Measurements from ENCODE around the gene DEDD. TPM values are rescaled to one million over a fixed set of nuclear protein-coding genes. Genes with fewer than 3 reads are reported as not detected.
A peak's percentile ranks its signal among the peaks of the same experiment; 100 is the strongest.
"Not testable (repeated sequence)": the region's sequence is repeated elsewhere in the genome, so short reads cannot be mapped to it uniquely, and the experiment has no call there.

DEDD gene
- total RNA-seq, 1 donor from 2014 or later = 18.7 TPM

DNA sequence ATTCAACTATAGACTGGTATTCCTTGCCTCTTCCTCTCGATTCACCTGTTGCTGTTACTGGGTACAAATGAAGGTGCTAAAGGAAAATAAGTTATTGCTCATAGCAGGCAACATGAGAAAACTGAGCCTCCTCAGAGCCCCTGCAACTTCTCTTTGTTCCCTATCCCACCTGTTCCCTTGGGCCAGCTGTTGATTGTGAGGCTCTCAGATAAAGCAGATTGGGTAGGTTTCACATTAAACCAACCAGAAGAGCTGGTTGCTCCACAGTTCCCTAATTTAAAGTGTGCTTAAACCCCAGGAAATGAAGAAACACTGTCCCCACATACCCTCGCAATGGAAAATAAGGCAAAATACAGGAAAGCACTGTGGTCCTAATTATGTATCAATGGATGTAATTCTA is 4.8 kb downstream of the DEDD start:
- no peak for DNase-seq

GRCh38 chr1:161122967-161123366 is 9.5 kb downstream of the DEDD start:
- DNase-seq = no peak

- DNase-seq = no peak
Observed at GRCh38 chr1:161121834-161122233, 10.6 kb downstream of the DEDD start.

GRCh38 chr1:161121042-161121650 is 11.3 kb downstream of the DEDD start:
- DNase-seq = no peak

GRCh38 chr1:161119092-161119903 is 13.2 kb downstream of the DEDD start:
- DNase-seq = peak; percentile 42

- peak; percentile 85 for DNase-seq
Observed at GRCh38 chr1:161117759-161118581, 14.5 kb downstream of the DEDD start, which contains the start of the genes NIT1 and PFDN2. Gene NIT1 (plus strand): TSS chr1:161118105. CDS start chr1:161118177, 72 bp downstream. Gene PFDN2 (minus strand): TSS chr1:161118037. CDS start chr1:161118026, 11 bp downstream.

- DNase-seq = not testable (repeated sequence)
Observed at GRCh38 chr1:161115961-161116360, 16.5 kb downstream of the DEDD start.

DNA sequence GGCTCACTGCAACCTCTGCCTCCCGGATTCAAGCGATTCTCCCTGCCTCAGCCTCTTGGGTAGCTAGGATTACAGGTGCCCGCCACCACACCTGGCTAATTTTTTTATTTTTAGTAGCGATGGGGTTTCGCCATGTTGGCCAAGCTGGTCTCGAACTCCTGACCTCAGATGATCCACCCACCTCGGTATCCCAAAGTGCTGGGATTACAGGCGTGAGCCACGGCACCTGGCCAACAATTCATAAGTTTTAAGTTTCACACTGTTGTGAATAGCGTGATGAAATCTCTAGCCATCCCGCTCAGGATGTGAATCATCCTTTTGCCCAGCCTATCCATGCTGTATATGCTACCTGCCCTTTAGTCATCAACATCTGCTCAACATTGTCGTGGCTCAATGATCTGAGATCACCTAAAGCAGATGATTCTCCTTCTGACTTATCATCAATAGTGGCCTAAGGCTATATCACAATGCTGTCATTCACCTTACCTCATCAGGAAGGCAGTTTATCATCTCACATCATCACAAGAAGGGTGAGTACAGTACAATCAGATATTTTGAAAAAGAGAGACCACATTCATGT is 17.2 kb downstream of the DEDD start:
- DNase-seq = no peak

DNA sequence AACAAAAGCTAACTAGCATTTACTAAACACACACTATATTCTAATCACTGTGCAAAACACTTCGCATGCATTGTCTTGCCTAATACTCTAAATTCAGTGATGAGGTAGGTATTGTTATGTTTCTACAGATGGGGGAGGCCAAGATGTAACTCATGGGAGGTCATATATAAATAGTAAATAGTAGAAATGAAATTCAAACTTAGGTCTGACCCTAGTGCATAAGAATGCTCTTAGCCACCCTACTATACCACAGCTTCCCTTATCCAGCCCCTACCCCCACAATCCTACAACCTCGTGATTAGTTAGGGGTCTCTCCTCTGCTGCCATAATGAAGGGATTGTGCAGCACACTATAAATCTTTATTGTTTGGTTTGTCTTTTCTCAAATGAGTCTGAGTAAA is 17.9 kb downstream of the DEDD start:
- DNase-seq = no peak

- no peak for DNase-seq
Observed at GRCh38 chr1:161113915-161114314, 18.6 kb downstream of the DEDD start.

DNA sequence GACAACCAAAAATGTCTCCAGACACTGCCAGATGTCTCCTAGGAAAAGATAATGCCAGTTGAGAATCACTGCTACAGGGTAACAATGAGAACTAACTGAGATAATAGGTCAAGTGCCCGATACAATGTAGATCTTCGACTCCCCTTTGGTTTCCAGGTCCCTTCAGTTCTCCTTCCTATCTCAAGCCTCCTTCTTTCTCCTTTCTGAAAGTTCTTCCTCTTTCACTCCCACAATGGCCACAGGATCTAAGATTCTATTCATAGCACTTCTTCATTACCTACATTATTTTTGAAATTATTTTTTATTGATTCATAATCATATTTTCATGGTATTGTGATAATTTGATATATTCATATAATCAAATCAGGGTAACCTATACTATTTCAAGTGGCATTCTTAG is 20.9 kb downstream of the DEDD start:
- no peak for DNase-seq

GRCh38 chr1:161111117-161111516 is 21.4 kb downstream of the DEDD start:
- no peak for DNase-seq

GRCh38 chr1:161106431-161106830 is 26.0 kb downstream of the DEDD start:
- no peak for DNase-seq

DNA sequence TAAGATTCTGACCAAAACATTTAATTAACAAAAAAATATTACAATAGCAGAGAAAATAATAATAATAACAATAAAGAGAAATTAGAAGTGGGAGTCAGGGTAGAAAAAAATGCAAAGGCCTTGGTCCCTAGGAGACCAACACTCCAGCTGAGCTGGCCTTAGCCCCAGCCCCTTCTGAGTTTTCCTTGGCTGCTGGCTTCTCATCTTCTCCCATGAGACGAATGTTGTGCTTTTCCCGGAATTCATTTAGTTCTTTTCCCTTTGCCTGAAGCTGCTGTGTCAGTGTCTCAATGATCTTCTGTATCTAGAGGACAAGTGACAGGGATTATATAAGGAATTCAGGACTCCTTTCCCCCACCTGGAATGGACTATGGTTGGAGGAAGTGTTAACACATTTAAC is 31.9 kb downstream of the DEDD start:
- DNase-seq = no peak

- no peak for DNase-seq
Observed at GRCh38 chr1:161099090-161099802, 33.2 kb downstream of the DEDD start.

DNA sequence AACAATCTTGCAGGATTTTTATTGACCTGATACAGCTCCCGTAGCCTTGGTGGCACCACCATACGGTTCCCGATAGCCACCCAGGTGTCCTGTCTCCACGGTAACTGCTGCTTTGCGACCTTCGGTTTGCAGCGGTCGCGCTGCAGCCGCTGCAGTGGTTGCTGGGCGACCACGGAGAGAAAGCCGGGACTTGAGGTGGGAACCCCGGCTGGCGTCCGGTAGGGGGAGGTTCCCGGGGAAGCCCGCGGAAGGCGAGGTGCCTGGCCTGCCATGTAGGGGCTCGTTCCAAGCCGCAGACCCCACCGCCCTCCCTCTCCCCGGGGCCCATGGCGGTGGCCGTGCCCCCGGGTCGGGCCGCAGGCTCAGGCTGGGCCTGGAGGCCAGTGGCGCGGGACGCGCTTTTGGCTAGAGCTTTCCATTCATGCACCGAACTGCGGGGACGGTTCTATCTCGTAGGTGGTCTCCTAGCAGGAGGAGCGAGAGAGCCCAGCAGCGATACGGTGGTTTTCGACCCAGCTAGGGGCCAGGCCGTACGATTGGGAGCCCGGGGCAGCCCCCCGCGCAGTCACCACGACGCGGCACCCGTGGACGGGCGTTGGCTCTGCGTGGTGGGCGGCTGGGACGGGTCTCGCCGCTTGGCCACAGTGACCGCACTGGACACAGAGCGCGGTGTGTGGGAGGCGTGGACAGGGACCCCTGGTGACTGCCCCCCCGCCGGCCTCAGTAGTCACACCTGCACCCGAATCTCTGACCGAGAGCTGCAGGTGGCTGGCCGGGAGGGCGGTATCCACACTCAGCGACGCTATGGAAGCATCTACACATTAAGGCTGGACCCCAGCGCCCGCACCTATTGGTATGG is 34.0 kb downstream of the DEDD start, which contains the start of gene KLHDC9:
KLHDC9 (plus strand) TSS at position 152 of the 859 bp plus-strand sequence; CDS start at position 327, 175 bp downstream.
- peak; percentile 16 for DNase-seq

- peak; percentile 43 for DNase-seq
Observed at GRCh38 chr1:161096530-161096929, 35.9 kb downstream of the DEDD start.

DNA sequence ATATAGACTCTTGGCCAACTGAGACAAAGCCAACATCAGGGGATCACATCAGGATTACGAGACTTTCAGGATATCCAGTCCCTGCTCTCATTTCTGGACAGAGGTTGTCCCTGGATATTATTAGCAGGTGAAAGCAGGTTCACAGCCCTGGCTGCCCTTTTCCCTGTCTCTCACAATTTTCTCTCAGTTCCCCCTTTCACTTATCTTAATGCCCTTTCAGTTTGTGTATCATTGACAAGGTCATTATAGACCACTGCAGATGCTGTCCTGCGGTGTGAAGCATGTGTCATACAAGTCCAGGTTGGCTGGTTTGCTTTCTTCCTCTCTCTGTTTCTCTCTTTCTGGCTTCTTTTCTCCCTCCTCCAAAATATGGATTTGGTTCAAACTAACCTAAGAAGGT is 36.5 kb downstream of the DEDD start:
- DNase-seq = no peak

DNA sequence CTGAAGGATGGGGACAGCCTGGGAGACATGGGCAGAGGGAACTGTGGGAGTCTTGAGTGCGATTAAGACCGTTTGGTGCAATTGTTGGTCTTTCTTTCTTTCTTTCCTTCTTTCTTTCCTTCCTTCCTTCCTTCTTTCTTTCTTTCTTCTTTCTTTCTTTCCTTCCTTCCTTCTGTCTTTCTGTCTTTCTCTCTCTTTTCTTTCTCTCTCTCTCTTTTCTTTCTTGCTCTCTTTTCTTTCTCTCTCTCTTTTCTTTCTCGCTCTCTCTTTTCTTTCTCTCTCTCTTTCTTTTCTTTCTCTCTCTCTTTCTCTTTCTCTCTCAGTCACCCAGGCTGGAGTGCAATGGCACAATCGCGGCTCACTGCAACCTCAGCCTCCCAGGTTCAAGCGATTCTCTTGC is 37.2 kb downstream of the DEDD start:
- no peak for DNase-seq

DNA sequence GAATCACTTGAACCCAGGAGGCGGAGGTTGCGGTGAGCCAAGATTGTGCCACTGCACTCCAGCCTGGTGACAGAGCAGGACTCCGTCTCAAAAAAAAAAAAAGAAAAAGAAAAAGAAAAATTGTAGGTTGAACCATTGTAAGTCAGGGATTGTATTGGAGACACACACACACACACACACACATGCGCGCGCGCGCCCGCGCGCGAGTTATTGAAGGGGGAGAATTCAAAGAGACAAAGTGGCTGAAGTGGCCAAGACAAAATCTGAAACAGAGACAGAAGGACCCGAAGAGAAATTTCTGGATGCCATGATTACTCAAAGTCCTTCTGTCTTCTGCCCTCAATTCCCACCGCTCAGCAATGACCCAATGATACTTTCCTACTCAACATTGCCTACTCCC is 38.0 kb downstream of the DEDD start:
- no peak for DNase-seq

DNA sequence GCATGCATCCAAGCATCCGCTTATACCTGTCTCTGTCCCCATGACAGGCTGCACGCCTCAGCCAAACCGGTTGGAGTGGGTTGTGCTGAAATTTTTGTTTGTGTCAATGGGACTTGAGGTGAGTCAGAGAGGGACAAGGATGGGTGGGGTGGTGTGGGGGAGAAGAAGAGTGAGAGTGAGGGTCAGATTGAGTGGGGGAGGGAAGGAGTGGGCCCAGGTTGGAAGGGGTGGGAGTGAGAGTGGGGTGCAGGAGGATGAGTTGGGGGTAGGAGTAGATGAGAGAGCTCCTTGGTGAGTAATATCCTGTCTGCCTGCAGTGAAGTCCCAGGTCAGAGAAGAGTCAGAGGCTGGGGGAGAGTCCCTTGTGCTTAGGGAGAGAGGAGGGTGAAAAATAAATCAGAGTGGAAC is 39.8 kb downstream of the DEDD start:
- DNase-seq = no peak

Data from skin of body (tissue), 2 donors.